Adrenal gland (tissue), 12 donors: ENCODE results near the gene ATP7A. TPM values are rescaled to one million over a fixed set of nuclear protein-coding genes. Genes with fewer than 3 reads are reported as not detected.
A peak's percentile ranks its signal among the peaks of the same experiment; 100 is the strongest.
"Not testable (repeated sequence)": the region's sequence is repeated elsewhere in the genome, so short reads cannot be mapped to it uniquely, and the experiment has no call there.

ENCODE experiments used
- DNase-seq, 7 donors: peaks; one replicate each; pipeline ENCODE4 v3.0.0-alpha.2; 2019 to 2020
- H3K27ac ChIP-seq, 5 donors: fragments of 200-600 bp; sonication (generic) in 4 of 5; 1 replicate in 3 of 5; 2 replicates in 2 of 5; pipeline versions ENCODE4 v1.5.1 to v1.8.0; 2016 to 2020; ENCODE audit warnings: mild to moderate bottlenecking in 1 of 5
- H3K27me3 ChIP-seq: fragments of 200-600 bp; 2 replicates; pipeline ENCODE4 v1.8.0; 2021
- H3K36me3 ChIP-seq, 2 donors: fragments of 200-600 bp; replicated peaks in 1 of 2; 1 replicate in 1 of 2; 2 replicates in 1 of 2; pipeline versions ENCODE4 v1.5.1 to v1.8.0; 2018 to 2022
- H3K4me1 ChIP-seq, 2 donors: fragments of 200-600 bp; replicated peaks in 1 of 2; 1 replicate in 1 of 2; 2 replicates in 1 of 2; pipeline versions ENCODE4 v1.5.1 to v1.8.0; 2018 to 2021
- H3K4me3 ChIP-seq, 4 donors: fragments of 200-600 bp; sonication (generic) in 3 of 4; one replicate each; pipeline ENCODE4 v1.5.1; 2016 to 2018
- H3K9me3 ChIP-seq, 3 donors: fragments of 200-600 bp; sonication (generic) in 1 of 3; replicated peaks in 1 of 3; 1 replicate in 2 of 3; 2 replicates in 1 of 3; pipeline versions ENCODE4 v1.5.1 to v1.8.0; 2016 to 2021
- POLR2A ChIP-seq, 2 donors: fragments of 450-650 bp; IDR thresholded peaks; one replicate each; pipeline ENCODE4 v1.6.1; 2017; ENCODE audit warnings: antibody characterized with exemption in 2 of 2, mild to moderate bottlenecking in 2 of 2, moderate library complexity in 1 of 2
- WGBS, 4 donors: extraction: QIAGEN DNeasy Blood & Tissue Kit in 2 of 4; methylation state at CpG; one replicate each; pipeline versions ENCODE4 v1.1.5 to v1.1.7; 2013 to 2017; 5-methylcytosine and 5-hydroxymethylcytosine counted together
- intact Hi-C, 2 donors: fragments of 100-400 bp; cut with DNase I; formaldehyde crosslinking; loops; one replicate each; pipeline versions ENCODE4 v1.14.1 to v1.15.0; 2022 to 2023
- polyA plus RNA-seq, 3 donors: library from polyadenylated mRNA; stranded (reverse); fragments of 200-250 nt in 2 of 3; fragments of 350-450 nt in 1 of 3; fragmentation: Illumina TruSeq in 1 of 3; extraction: RNeasy Lipid Tissue Mini Kit (QIAGEN cat#74804) in 1 of 3; gene quantifications; one replicate each; pipeline ENCODE4 v1.2.3, GENCODE V29; 2013 to 2014
- total RNA-seq, 9 donors: library from RNA; depleted of rRNA in 4 of 9; stranded (reverse); fragments of >200 nt in 4 of 9; fragments of 120-200 nt in 1 of 9; fragmentation: NEBNext Ultra II Directional in 1 of 9; extraction: Animal tissue kit (Norgen Biotek cat#: 25700) in 1 of 9; gene quantifications; one replicate each; pipeline versions ENCODE4 v1.1.0 to v1.2.4, GENCODE V29; 2013 to 2023
- TF ChIP-seq, protein P1 (sequence below), 6 experiments: fragments of 450-650 bp in 4 of 6; fragments of 200-600 bp in 2 of 6; sonication (generic) in 1 of 6; IDR thresholded peaks; 1 replicate in 5 of 6; 2 replicates in 1 of 6; pipeline versions ENCODE4 v1.5.1 to v1.8.0; 2016 to 2021; ENCODE audit warnings: antibody characterized with exemption in 6 of 6, mild to moderate bottlenecking in 2 of 6, moderate library complexity in 1 of 6
- donor health status: healthy with polysubstance abuse.
- donor health status: Bipolar disorder and iron deficiency.
- donor health status: DM: yes; HTN: yes; CAD: no.
- donor health status: DM: no; HTN: no; CAD: no.
- donor health status: DM: no; HTN: no; CAD: no.
- donor health status: DM: yes; HTN: yes; CAD: no.

ATP7A gene
- total and polyA plus RNA-seq, 12 donors: 2.6 to 20.9 (median 12.1) TPM

DNA sequence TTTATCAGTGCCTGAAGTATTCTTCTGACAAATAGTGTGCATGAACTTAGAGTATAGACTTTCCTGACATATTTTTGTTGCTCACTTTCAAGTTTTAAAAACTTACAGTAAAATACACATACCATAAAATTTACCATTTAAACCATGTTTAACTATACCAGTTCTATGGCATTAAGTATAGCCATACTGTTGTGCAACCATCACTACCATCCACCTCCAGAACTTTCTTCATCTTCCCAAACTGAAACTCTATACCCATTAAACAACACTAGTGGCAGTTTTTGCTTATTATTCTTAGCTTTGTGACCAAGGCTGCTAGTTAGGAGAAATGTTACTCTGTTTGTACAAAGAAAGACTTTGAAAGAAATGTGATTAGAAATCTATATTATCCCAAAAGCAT is 25.8 kb downstream of the ATP7A start:
- DNase-seq: no peak
- Histone ChIP-seq H3K4me3 (no peak overlapping the region), H3K9me3 (no peaks in the 10 kb centered on the region), H3K4me1 (no peaks in the 10 kb centered on the region), H3K27ac (no peak overlapping the region), H3K27me3 (no peaks in the 10 kb centered on the region), H3K36me3 (no peaks in the 10 kb centered on the region)
- no peak for TF ChIP-seq POLR2A (IDR thresholded peaks at IDR 0.05)
- TF ChIP-seq, protein P1, sequence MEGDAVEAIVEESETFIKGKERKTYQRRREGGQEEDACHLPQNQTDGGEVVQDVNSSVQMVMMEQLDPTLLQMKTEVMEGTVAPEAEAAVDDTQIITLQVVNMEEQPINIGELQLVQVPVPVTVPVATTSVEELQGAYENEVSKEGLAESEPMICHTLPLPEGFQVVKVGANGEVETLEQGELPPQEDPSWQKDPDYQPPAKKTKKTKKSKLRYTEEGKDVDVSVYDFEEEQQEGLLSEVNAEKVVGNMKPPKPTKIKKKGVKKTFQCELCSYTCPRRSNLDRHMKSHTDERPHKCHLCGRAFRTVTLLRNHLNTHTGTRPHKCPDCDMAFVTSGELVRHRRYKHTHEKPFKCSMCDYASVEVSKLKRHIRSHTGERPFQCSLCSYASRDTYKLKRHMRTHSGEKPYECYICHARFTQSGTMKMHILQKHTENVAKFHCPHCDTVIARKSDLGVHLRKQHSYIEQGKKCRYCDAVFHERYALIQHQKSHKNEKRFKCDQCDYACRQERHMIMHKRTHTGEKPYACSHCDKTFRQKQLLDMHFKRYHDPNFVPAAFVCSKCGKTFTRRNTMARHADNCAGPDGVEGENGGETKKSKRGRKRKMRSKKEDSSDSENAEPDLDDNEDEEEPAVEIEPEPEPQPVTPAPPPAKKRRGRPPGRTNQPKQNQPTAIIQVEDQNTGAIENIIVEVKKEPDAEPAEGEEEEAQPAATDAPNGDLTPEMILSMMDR (IDR thresholded peaks at IDR 0.05): no peak
- intact Hi-C loops: no loop called here

DNA sequence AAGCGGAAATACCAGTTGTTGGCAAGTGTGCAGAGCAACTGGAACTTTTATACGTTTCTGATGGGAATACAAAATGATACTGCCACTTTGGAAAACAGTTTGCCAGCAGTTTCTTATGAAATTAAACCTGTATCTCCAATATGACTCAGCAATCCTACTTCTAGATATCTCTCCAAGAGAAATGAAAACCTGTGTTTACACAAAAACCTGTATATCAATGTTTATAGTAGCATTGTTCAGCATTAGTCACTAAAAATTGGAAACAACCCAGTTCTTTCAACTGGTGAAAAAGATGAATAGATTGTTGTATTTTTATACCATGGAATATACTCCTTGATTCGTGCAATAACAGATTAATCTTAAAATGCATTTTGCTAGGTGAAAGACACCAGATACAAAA is 26.8 kb downstream of the ATP7A start:
- intact Hi-C loops: no loop called here
- Histone ChIP-seq H3K4me1 (no peaks in the 10 kb centered on the region), H3K27me3 (no peaks in the 10 kb centered on the region), H3K4me3 (no peak overlapping the region), H3K27ac (no peak overlapping the region), H3K9me3 (no peaks in the 10 kb centered on the region), H3K36me3 (no peaks in the 10 kb centered on the region)
- no peak for DNase-seq
- TF ChIP-seq, protein P1 (IDR thresholded peaks at IDR 0.05): no peak
- no peak for TF ChIP-seq POLR2A (IDR thresholded peaks at IDR 0.05)
- 25 to 48% (median 33%) methylated on average over 2 to 3 of the region's 3 CpGs for WGBS, 4 donors

DNA sequence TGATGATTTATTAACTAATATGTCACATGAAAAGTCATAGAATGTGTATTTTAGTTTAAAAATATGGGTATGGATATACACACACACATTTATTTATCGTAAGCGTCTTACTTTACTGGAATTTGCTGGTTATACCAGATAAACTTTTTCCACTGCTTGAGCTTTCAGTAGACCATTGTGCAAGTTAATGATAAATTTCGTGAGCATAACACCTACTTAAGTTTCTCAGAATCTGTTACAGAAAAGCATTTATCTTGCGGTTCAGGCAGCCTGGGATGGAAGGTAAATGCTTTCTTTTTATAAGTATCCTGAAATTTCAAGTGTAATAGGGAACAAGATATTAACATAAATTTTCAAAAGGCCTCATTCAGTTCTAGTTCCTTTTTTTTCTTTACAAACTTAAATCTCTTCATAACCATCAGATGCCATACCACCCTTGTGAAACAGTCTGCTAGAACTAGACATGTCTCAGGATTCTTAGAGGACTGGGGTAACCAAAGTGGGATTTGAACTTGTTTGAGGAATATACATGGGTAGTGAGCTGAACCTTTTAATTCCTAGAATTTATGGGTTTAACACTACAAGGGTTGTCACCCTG is 27.7 kb downstream of the ATP7A start:
- TF ChIP-seq POLR2A (IDR thresholded peaks at IDR 0.05): no peak
- TF ChIP-seq, protein P1 (IDR thresholded peaks at IDR 0.05): no peak
- H3K4me3 ChIP-seq: no peak overlapping the region
- no peaks in the 10 kb centered on the region for H3K4me1 ChIP-seq
- H3K27ac ChIP-seq: no peak overlapping the region
- no peaks in the 10 kb centered on the region for H3K9me3 ChIP-seq
- no peaks in the 10 kb centered on the region for H3K27me3 ChIP-seq
- H3K36me3 ChIP-seq: no peaks in the 10 kb centered on the region
- intact Hi-C loops: no loop called here
- 74 to 93% (median 82%) methylated on average over 4 of the region's 4 CpGs for WGBS, 4 donors
- no peak for DNase-seq

DNA sequence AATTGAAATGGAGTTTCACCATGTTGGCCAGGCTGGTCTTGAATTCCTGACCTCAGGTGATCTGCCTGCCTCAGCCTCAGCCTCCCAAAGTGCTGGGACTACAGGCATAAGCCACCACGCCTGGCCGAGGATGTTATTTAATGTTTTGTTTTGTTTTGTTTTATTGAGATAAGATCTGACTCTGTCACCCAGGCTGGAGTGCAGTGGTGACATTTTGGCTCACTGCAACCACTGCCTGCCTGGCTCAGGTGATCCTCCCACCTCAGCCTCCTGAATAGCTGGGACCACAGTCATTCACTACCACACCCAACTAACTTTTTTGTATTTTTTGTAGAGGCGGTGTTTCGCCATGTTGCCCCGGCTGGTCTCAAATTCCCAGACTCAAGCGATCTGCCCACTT is 34.5 kb downstream of the ATP7A start:
- DNase-seq, H3K27me3 ChIP-seq, H3K4me1 ChIP-seq, H3K9me3 ChIP-seq, intact Hi-C loops, H3K27ac ChIP-seq, H3K36me3 ChIP-seq, H3K4me3 ChIP-seq: not testable (repeated sequence)
- 91 to 97% (median 94%) methylated on average over 5 to 6 of the region's 6 CpGs for WGBS, 4 donors

DNA sequence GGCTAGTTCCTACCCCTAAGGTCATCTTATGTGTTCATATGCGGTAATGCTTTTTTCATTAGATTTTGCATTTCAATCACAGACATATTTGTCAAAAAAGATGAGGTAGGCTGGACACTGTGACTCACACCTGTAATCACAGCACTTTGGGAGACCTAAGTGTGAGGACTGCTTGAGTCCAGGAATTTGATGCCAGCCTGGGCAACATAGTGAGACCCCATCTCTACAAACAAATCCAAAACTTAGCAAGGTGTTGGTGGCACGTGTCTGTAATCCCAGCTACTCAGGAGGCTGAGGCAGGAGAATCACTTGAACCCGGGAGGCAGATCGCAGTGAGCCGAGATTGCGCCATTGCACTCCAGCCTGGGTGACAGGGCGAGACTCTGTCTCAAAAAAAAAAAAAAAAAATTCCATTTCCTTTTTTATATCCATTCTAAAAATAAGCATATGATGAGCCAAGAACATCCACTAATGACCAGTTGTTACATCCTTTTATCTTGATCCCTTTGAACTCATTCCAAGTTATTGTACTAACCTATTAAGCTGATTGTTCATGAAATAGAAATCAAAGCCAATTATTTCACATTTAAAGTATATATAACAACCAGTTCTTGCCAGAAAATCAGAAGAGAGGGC is 35.5 kb downstream of the ATP7A start:
- intact Hi-C loops: no loop called here
- WGBS, 4 donors: 34 to 60% (median 47%) methylated on average over 7 of the region's 7 CpGs
- TF ChIP-seq, protein P1 (IDR thresholded peaks at IDR 0.05): no peak
- TF ChIP-seq POLR2A (IDR thresholded peaks at IDR 0.05): no peak
- Histone ChIP-seq H3K36me3 (no peaks in the 10 kb centered on the region), H3K4me1 (no peaks in the 10 kb centered on the region), H3K27ac (no peak overlapping the region), H3K4me3 (no peak overlapping the region), H3K27me3 (no peaks in the 10 kb centered on the region), H3K9me3 (no peaks in the 10 kb centered on the region)
- DNase-seq: peak in 3 of 7 donors; percentile 17 to 52 (median 21)
